ENCODE results near the gene ATXN1. TPM values are rescaled to one million over a fixed set of nuclear protein-coding genes. Genes with fewer than 3 reads are reported as not detected.

The ATXN1 gene
- total RNA-seq, 1 donor from 2014 or later = 15.5 TPM

DNA sequence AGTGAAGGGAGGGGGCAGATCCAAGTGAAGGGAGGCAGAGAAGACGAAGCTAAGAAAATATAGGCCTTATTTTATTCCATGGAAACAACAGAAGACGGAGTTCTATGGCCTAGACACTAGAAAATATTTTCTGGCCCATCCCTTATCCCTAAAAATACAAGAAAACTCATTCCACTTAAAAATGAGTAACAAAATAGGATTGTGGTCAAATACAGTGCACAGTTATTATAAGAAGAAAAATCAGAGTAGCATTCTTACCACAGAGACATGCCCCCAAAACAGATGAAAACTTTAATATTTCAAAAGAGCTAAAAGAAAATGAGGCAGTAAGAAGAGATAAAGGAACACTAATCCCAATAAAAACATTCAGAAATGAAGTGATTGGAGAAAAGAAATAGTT lies 320.0 kb downstream of the ATXN1 start:
- TF ChIP-seq, protein P1, sequence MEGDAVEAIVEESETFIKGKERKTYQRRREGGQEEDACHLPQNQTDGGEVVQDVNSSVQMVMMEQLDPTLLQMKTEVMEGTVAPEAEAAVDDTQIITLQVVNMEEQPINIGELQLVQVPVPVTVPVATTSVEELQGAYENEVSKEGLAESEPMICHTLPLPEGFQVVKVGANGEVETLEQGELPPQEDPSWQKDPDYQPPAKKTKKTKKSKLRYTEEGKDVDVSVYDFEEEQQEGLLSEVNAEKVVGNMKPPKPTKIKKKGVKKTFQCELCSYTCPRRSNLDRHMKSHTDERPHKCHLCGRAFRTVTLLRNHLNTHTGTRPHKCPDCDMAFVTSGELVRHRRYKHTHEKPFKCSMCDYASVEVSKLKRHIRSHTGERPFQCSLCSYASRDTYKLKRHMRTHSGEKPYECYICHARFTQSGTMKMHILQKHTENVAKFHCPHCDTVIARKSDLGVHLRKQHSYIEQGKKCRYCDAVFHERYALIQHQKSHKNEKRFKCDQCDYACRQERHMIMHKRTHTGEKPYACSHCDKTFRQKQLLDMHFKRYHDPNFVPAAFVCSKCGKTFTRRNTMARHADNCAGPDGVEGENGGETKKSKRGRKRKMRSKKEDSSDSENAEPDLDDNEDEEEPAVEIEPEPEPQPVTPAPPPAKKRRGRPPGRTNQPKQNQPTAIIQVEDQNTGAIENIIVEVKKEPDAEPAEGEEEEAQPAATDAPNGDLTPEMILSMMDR (IDR thresholded peaks at IDR 0.05; ENCODE audit: partially characterized antibody, unreplicated experiment) = no peak
- no peak for DNase-seq
- H3K36me3 Mint-ChIP-seq (ENCODE audit: unreplicated experiment) = no peaks in the 10 kb centered on the region
- no peaks in the 10 kb centered on the region for H3K27me3 Mint-ChIP-seq (ENCODE audit: unreplicated experiment)
- no peaks in the 10 kb centered on the region for H3K9me3 Mint-ChIP-seq (ENCODE audit: unreplicated experiment)
- no peak overlapping the region for H3K4me3 Mint-ChIP-seq (ENCODE audit: unreplicated experiment)
- H3K4me1 Mint-ChIP-seq (ENCODE audit: low read depth, unreplicated experiment) = no peaks in the 10 kb centered on the region
- H3K27ac Mint-ChIP-seq (ENCODE audit: unreplicated experiment) = no peak overlapping the region

DNA sequence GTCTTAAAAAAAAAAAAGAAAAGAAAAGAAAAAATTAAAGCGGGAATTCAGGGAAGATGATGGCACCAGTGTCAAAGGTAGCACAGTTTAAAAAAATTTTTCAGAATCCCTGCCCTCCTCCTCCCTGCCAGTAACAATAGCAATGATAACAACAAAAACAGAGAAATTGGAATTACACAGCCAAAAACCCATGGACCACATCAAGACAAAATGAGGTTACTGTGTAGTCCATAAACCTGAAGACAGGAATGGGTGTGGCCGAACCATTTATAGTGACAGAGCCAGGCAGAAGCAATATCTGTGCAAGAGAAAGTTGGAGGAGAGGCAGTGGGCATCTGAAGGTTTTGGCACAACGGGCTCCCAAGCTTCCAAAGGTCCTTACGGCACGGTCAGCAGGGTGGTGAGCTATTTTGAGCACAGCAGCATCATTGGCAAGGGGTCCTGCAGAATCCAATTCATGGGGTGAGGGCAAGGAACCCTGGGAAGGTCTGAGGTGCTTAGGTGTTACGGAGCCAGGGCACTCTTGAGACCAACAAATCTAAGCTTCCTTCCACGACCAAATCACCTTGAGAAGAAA lies 320.5 kb downstream of the ATXN1 start:
- no peak for DNase-seq
- Mint-ChIP-seq H3K4me3 (ENCODE audit: unreplicated experiment) (no peak overlapping the region), H3K27me3 (ENCODE audit: unreplicated experiment) (no peaks in the 10 kb centered on the region), H3K36me3 (ENCODE audit: unreplicated experiment) (no peaks in the 10 kb centered on the region), H3K27ac (ENCODE audit: unreplicated experiment) (no peak overlapping the region), H3K9me3 (ENCODE audit: unreplicated experiment) (no peaks in the 10 kb centered on the region), H3K4me1 (ENCODE audit: low read depth, unreplicated experiment) (no peaks in the 10 kb centered on the region)
- TF ChIP-seq, protein P1 (IDR thresholded peaks at IDR 0.05; ENCODE audit: partially characterized antibody, unreplicated experiment) = no peak

DNA sequence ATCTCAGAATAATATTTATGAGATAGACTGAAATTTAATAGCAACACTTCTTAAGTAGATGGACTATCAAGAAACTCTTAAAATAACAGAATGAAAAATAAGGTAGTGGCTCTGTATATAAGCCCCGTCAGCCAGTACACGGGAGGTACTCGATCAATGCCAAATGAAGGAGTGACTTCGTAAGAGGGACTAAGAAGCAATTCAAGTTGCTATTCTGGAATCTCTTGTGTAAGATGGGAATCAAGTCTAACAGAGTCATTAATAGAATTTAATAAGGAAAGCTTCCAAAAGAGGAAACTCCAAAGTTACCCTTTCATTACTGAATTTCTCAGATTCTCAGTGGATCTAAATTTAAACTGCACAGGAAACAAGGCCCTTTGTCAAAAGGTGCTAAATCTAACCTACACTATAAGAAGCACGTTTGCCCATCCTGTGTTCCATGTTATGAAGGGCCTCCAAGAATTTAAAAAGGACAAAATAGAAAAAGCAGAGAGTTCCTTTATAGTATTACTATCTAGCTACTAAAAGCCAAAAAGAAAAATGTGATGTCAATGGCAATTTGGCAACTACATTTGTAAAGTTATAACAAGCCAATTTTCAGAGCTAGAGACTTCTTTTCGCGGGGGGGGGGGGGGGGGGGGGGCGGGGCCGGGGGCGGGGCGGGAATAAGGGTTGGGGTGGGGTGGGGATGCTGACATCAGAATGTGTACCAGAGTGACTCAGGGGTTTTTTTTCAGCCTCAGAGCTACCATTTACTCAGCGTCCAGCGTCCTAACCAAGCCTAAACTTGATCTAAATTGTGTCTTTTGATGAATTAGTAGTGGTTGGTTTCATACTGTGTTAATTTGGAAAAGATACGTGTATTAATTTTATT lies 322.3 kb downstream of the ATXN1 start:
- peaks cover 8% of the 10 kb centered on the region for H3K36me3 Mint-ChIP-seq (ENCODE audit: unreplicated experiment)
- no peak for DNase-seq
- H3K4me1 Mint-ChIP-seq (ENCODE audit: low read depth, unreplicated experiment) = no peaks in the 10 kb centered on the region
- no peak overlapping the region for H3K27ac Mint-ChIP-seq (ENCODE audit: unreplicated experiment)
- H3K9me3 Mint-ChIP-seq (ENCODE audit: unreplicated experiment) = no peaks in the 10 kb centered on the region
- H3K4me3 Mint-ChIP-seq (ENCODE audit: unreplicated experiment) = no peak overlapping the region
- no peaks in the 10 kb centered on the region for H3K27me3 Mint-ChIP-seq (ENCODE audit: unreplicated experiment)
- TF ChIP-seq, protein P1 (IDR thresholded peaks at IDR 0.05; ENCODE audit: partially characterized antibody, unreplicated experiment) = no peak

DNA sequence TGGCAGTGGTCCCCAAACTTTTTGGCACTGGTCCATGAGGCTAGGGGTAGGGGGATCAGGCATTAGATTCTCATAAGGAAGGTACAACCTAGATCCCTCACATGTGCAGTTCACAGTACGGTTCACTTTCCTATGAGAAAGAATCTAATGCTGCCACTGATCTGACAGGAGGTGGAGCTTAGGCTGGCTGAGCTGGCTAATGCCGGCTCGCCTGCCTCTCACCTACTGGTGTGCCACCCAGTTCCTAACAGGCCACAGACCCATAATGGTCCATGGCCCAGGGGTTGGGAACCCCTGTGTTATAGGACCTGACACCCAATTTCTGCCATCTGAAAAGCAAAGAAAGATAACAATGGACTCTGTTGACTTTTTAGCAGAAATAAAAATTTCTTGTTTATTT lies 323.3 kb downstream of the ATXN1 start:
- H3K4me3 Mint-ChIP-seq (ENCODE audit: unreplicated experiment) = no peak overlapping the region
- no peak for DNase-seq
- H3K36me3 Mint-ChIP-seq (ENCODE audit: unreplicated experiment) = peaks cover 8% of the 10 kb centered on the region
- no peak overlapping the region for H3K27ac Mint-ChIP-seq (ENCODE audit: unreplicated experiment)
- H3K27me3 Mint-ChIP-seq (ENCODE audit: unreplicated experiment) = no peaks in the 10 kb centered on the region
- TF ChIP-seq, protein P1 (IDR thresholded peaks at IDR 0.05; ENCODE audit: partially characterized antibody, unreplicated experiment) = no peak
- H3K4me1 Mint-ChIP-seq (ENCODE audit: low read depth, unreplicated experiment) = no peaks in the 10 kb centered on the region
- H3K9me3 Mint-ChIP-seq (ENCODE audit: unreplicated experiment) = no peaks in the 10 kb centered on the region

DNA sequence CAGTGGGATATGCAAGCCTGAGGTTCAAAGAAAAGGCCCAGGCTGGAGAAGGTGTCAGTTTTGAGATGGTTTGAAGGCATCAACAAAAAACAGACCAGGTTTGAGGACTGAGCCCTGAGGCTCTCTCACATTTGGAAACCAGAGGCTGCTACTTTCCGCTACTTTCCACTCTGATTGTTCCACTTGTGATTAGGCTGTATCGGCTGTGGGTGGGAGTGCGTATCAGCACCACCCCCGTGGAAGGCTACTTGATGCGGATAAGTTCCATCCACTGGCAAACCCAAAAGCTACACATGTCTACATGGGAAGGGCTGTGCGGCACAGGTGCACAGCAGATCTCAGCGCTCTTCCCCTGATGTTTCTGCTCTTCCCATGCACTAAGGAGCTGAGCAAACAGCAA lies 324.2 kb downstream of the ATXN1 start:
- no peak overlapping the region for H3K4me3 Mint-ChIP-seq (ENCODE audit: unreplicated experiment)
- no peak for DNase-seq
- no peaks in the 10 kb centered on the region for H3K27me3 Mint-ChIP-seq (ENCODE audit: unreplicated experiment)
- H3K9me3 Mint-ChIP-seq (ENCODE audit: unreplicated experiment) = no peaks in the 10 kb centered on the region
- H3K36me3 Mint-ChIP-seq (ENCODE audit: unreplicated experiment) = peaks cover 8% of the 10 kb centered on the region
- no peaks in the 10 kb centered on the region for H3K4me1 Mint-ChIP-seq (ENCODE audit: low read depth, unreplicated experiment)
- H3K27ac Mint-ChIP-seq (ENCODE audit: unreplicated experiment) = no peak overlapping the region
- TF ChIP-seq, protein P1 (IDR thresholded peaks at IDR 0.05; ENCODE audit: partially characterized antibody, unreplicated experiment) = no peak
